Stimulated activated CD4-positive, alpha-beta T cell treated with anti-CD3 and anti-CD28 coated beads, Interleukin-4, amount 100 ng/mL, for 24 hours (primary cell): ENCODE measurements around the gene KCNJ13.
A peak's percentile ranks its signal among the peaks of the same experiment; 100 is the strongest.
"Not testable (repeated sequence)": the region's sequence is repeated elsewhere in the genome, so short reads cannot be mapped to it uniquely, and the experiment has no call there.

Experiments used
- DNase-seq: peaks from one replicate; pipeline ENCODE4 v3.0.0-alpha.2; 2020

KCNJ13 gene

DNA sequence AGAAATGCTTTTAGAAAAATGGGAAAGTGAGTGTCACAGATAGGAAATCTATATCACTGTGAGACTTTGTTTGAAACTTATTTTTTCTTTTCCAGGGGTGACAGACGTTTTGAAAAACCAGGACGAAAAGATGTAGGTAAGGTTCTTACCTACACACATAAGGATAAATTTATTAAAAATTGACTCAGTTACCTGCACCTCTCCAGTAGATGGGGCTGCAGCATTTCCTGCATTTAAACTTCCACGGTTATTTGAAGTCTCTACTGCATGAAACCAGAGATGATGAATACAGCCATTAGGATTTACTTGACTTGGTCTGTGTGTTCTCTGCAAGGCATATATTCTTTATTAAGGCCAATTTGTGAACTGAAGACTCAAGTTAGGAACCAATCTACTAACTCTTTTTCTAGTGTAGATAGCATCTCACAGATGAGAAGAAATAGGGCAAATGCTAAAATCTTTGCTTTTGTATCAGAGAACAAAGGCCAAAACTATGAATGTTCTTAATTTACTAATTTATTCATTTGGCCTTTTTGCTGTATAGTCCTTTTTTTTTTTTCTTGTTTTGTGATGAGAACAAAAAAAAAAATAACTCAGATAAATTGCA is 15.0 kb downstream of the KCNJ13 start:
- peak; percentile 41 for DNase-seq

DNA sequence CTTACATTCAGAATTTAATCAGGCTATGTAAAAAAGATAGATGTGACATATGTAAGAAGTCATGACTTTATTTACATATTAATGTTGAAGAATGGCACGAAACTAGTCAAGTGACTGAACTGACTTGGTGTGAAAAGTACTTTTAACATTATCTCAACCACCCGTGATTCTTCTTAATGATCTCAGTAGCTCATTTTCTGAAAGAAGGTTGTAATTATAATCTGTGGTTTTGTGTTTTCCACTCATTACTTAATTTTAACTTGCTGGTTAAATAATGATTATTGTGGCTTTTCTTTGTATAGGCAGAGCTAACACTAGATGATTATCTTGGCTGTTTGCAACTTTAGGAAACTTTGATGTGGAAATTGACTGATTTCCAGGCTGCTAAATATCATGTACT is 18.5 kb downstream of the KCNJ13 start:
- DNase-seq = no peak

DNA sequence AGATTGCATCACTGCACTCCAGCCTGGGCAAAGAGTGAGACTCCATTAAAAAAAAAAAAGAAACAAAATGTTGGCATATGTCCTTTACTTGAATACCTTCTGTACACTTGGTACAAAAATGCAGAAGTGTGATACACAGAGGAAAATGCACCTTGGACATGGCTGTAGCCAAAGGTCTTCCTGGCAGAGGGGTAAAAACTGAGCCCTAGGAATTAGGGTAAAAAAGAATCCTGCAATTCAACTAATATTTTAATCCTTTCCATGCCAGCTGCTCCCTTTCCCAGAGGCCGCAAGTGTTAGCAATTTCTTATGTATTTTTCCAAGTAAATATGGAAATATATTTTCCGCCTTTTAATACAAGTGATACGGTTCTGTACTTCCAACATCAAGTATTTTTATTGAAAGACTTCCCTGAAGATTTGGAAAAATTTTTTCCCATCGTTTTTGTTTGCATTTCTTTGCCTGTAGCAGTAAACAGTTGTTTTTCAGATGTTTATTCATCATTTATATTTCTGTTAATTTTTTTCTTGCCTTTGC is 26.2 kb downstream of the KCNJ13 start:
- DNase-seq = no peak

DNA sequence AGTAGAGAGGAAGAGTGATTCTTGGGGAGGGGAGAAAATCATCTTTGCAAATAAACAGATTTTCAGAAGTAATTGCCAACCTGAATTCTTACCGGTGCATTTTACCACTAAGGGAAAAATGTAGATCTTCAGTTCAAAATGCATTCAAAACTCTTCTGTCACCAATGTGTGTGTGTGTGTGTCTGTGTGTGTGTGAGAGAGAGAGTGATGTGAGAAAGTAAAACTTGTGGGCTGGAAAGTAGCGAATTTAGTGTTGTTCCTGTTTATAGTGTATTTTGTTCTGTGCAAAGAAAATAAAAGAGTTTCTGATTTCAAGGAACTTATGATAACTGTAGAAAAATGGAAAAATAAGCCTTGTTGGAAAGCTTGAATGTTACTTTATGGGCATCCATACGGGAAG is 27.0 kb downstream of the KCNJ13 start:
- DNase-seq = no peak

DNA sequence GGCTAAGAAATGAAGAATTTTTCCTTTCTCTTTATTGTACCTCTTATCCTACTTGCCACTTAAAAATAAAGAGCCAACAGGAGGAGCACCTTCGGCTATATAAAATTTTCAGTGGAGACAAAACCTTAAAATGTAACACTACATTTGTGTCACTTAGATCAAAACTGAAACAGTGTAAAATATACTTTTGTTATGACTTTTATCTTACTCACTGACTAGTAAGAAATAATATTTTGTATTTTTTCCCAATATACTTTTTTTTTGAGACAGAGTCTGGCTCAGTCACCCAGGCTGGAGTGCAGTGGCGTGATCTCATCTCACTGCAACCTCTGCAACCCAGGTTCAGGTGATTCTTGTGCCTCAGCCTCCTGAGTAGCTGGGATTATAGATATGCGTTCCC is 28.3 kb downstream of the KCNJ13 start:
- no peak for DNase-seq

DNA sequence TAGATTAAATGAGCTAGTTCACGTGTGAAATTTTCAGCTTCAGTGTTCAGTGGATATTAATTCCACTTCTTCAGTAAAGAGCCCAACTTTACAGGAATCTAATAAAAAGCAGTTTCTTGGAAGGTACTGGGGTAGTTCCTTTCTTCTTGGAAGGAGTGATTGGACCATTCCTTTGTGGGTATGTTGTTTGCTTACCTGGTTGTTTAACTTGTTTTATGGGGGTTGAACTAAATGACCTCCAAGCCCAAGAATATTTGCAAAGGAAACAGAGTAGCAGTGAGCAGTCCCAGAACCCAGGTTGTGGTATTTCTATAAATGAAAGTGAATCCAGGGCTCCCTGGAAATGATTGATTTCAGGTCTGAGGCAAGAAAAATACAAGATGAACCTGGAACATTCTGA is 31.4 kb downstream of the KCNJ13 start:
- DNase-seq = no peak

DNA sequence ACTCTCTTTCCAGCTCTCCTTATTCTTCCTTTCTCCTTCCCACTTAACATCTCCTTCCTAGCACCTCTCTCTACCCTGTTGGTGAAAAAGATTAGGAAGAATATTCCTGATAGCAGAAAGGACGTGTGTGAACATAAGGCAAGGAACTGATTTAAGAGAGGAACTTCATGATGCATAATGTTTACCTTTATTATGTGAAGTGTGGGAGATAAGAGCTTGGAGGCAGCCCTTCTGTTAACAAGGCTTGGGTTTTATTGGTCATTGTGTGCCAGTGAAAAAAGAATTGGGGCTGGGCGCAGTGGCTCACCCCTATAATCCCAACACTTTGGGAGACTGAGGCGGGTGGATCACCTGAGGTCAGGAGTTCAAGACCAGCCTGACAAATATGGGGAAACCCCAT is 34.4 kb downstream of the KCNJ13 start:
- DNase-seq = no peak

DNA sequence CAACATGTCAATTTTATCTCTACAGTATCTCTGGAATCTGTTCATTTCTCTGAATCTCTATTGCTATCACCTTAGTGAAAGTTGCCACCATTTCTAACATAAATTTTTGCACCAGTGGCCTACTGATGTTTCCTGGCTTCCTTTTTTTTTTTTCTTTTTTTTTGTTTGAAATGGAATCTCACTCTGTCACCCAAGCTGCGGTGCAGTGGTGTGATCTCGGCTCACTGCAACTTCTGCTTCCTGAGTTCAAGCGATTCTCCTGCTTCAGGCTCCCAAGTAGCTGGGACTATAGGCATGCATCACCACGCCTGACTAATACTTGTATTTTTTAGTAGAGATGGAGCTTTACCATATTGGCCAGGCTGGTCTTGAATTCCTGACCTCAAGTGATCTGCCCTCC is 35.1 kb downstream of the KCNJ13 start:
- DNase-seq = no peak

DNA sequence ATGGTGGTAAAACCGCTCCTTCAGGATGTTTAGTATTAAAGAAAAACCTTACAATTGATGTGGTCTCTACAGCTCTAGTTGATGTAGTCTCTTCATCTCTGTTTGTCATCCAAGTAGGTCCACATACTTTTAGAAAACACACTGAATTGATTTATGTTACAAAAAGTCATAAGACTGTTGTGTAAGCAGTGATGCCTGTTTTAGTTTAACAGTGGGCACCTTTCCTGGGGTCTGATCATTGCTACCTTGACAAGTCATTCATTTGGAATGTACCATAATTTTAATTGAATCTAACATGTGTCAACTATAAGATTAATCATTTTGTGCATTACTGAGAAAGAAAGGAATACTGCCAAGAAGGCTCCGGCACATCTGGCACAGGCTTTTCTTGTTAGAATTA is 44.9 kb downstream of the KCNJ13 start:
- DNase-seq = no peak

DNA sequence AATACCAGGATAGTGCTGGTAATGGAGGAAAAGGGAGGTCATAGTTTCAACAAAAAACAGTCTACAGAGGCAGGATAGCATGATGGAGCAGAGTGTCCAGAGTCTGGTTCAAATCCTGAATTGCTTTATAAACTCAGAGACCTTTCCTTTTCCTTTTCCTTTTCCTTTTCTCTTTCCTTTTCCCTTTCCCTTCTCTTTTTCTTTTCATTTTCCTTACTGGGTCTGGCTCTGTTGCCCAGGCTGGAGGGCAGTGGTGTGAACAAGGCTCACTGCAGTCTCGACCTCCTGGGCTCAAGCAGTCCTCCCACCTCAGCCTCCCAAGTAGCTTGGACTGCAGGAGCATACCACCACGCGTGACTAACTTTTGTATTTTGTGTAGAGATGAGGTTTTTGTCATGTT is 47.6 kb downstream of the KCNJ13 start:
- DNase-seq = no peak

DNA sequence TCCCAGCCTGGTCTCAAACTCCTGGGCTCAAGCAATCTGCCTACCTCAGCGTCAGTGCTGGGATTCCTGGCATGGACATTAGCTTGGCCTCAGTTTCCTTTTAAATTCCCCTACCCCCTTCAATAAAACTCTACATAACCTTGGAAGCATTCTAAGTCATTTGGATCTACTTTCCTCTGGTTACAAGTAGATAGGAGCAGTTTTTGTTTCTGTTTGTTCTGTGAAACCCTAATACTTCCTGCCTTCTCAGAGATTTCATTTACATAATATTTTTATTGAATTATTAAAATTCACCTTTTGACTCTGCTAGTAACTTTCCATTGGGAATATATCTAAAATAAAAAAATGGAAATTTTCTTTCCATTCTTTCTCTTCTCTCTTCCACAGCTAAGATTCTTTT is 53.3 kb downstream of the KCNJ13 start:
- DNase-seq = no peak

DNA sequence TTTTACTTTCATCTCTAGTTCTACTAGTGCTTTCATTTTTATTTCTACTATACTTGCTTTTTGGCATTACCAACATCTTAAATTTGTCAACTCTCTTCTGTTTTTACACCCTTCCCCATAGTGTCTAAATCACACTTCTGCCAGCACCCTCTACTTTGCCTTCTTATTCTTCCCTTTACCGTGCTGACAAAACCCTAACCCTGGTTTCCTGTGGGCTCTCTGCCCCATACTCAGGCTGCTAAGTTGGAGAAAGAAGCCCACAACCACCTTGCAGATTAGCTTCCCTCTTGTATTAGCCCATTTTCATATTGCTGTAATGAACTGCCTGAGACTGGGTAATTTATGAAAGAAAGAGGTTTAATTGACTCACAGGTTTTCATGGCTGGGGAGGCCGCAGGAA is 54.5 kb downstream of the KCNJ13 start:
- DNase-seq = no peak

DNA sequence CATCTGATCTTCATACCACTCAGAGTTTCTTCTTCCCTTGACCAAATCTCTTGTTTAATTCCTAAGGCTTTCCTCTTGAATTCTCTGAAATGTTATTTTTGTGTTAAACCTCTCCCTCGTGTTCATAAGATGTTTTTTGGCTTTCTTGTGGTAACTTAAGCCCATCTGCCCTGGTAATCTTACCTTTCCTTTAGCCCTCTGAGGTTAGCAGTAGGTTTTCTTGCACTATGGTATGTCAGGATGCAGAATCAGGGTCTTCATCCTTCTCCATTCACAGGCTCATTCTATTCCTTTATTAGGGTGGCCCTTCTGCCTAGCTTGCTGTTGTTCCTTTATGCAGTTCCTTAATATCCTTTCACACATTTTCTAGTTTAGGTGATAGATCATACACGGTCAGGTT is 55.1 kb downstream of the KCNJ13 start:
- DNase-seq = no peak

DNA sequence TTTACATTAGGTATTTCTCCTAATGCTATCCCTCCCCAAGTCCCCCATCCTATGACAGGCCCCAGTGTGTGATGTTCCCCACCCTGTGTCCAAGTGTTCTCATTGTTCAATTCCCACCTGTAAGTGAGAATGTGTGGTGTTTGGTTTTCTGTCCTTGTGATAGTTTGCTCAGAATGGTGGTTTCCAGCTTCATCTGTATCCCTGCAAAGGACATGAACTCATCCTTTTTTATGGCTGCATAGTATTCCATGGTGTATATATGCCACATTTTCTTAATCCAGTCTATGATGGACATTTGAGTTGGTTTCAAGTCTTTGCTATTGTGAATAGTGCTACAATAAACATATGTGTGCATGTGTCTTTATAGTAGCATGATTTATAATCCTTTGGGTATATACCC is 56.3 kb downstream of the KCNJ13 start:
- not testable (repeated sequence) for DNase-seq
